Gastrocnemius medialis (tissue), 4 donors: Measurements from ENCODE around the gene PDSS1. TPM values are rescaled to one million over a fixed set of nuclear protein-coding genes. Genes with fewer than 3 reads are reported as not detected.

Experiments
- ATAC-seq, 2 donors: fragments of 150-250 bp; one replicate each; pipeline ENCODE4 v1.9.1; 2016
- DNase-seq, 2 donors: peaks; one replicate each; pipeline ENCODE4 v3.0.0-alpha.2; 2019
- H3K27ac ChIP-seq, 4 donors: fragments of 200-600 bp; sonication (generic); 1 replicate in 1 of 4; 2 replicates in 3 of 4; pipeline ENCODE4 v1.5.1; 2016 to 2018; ENCODE audit warnings: mild to moderate bottlenecking in 2 of 4, moderate library complexity in 1 of 4
- H3K27me3 ChIP-seq, 3 donors: fragments of 200-600 bp; sonication (generic) in 2 of 3; 1 replicate in 1 of 3; 2 replicates in 2 of 3; pipeline versions ENCODE4 v1.5.1 to v1.6.0; 2016 to 2019; ENCODE audit warnings: mild to moderate bottlenecking in 1 of 3, moderate library complexity in 1 of 3
- H3K36me3 ChIP-seq, 2 donors: fragments of 200-600 bp; sonication (generic) in 1 of 2; one replicate each; pipeline ENCODE4 v1.5.1; 2017 to 2018
- H3K4me1 ChIP-seq, 2 donors: fragments of 200-600 bp; sonication (generic) in 1 of 2; one replicate each; pipeline ENCODE4 v1.5.1; 2016 to 2017; ENCODE audit warnings: mild to moderate bottlenecking in 2 of 2
- H3K4me3 ChIP-seq, 4 donors: fragments of 200-600 bp; sonication (generic) in 3 of 4; 1 replicate in 1 of 4; 2 replicates in 3 of 4; pipeline ENCODE4 v1.5.1; 2016 to 2019; ENCODE audit warnings: mild to moderate bottlenecking in 2 of 4
- H3K9me3 ChIP-seq, 3 donors: fragments of 200-600 bp; sonication (generic) in 2 of 3; 1 replicate in 1 of 3; 2 replicates in 2 of 3; pipeline ENCODE4 v1.5.1; 2016 to 2019
- CTCF ChIP-seq, 5 experiments: fragments of 450-650 bp in 3 of 5; fragments of 200-600 bp in 2 of 5; sonication (generic) in 2 of 5; IDR thresholded peaks in 4 of 5; conservative IDR thresholded peaks in 1 of 5; 1 replicate in 4 of 5; 2 replicates in 1 of 5; pipeline ENCODE4 v1.5.1; 2016 to 2019; ENCODE audit warnings: antibody characterized with exemption in 5 of 5, mild to moderate bottlenecking in 3 of 5, moderate library complexity in 3 of 5
- POLR2A ChIP-seq, 2 donors: fragments of 450-650 bp; IDR thresholded peaks; one replicate each; pipeline ENCODE4 v1.6.1; 2017; ENCODE audit warnings: antibody characterized with exemption in 2 of 2, mild to moderate bottlenecking in 2 of 2, moderate library complexity in 2 of 2
- in situ Hi-C, 4 donors: fragments of 200-750 bp; cut with MboI; loops; one replicate each; pipeline versions ENCODE4 v1.15.0 to v1.8.0; 2017; ENCODE audit warnings: low sequenced_read_pairs in 4 of 4
- intact Hi-C: fragments of 100-400 bp; cut with DNase I; formaldehyde crosslinking; loops from one replicate; pipeline ENCODE4 v1.15.1; 2023; ENCODE audit warnings: low total_unique reads
- total RNA-seq, 4 donors: library from RNA; depleted of rRNA; stranded (reverse); fragments of >200 nt; gene quantifications; one replicate each; pipeline versions ENCODE4 v1.1.0 to v1.2.3, GENCODE V29; 2016

Gene PDSS1
- total RNA-seq, 4 donors from 2014 or later: 5.3 to 13.2 (median 8.2) TPM

- DNase-seq (no peak), ATAC-seq (no peak)
- TF ChIP-seq POLR2A (IDR thresholded peaks at IDR 0.05) (no peak), CTCF (IDR thresholded peaks at IDR 0.05 in 4 of 5, conservative IDR thresholded peaks at IDR 0.05 in 1 of 5) (no peak)
- Histone ChIP-seq H3K9me3 (no peaks in the 10 kb centered on the region), H3K36me3 (peaks cover 0 to 7% of the 10 kb centered on the region in 2 donors), H3K4me3 (no peak overlapping the region), H3K27ac (no peak overlapping the region), H3K4me1 (peaks cover 0 to 3% of the 10 kb centered on the region in 2 donors), H3K27me3 (no peaks in the 10 kb centered on the region)
- in situ Hi-C loops (no loop called here), intact Hi-C loops (no loop called here)
These were observed 72.6 kb downstream of the PDSS1 start for GRCh38 chr10:26770069-26770468.

DNA sequence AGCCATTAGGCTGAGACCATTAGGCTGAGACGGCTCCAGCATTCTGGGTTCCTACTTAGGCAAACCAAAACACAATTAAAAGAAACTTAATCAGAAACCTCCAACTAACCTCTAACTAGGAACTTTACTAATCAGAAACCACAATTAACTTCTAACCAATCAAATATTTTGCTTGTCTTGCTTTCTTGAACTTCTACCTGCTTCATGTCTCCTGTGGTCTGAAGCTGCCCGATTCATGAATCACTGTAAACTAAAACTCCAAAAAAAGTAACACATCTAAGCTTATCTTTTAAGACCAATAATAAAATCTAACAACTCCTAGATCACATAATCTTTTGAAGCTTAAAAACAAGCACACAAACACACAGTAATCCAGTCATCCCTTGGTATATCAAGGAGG, 76.1 kb downstream of the PDSS1 start:
- in situ Hi-C loops: no loop called here
- H3K27me3 ChIP-seq: no peaks in the 10 kb centered on the region
- no peak for ATAC-seq
- DNase-seq: no peak
- intact Hi-C loops: no loop called here
- H3K27ac ChIP-seq: no peak overlapping the region
- H3K36me3 ChIP-seq: no peaks in the 10 kb centered on the region
- no peak for TF ChIP-seq POLR2A (IDR thresholded peaks at IDR 0.05)
- no peak for TF ChIP-seq CTCF (IDR thresholded peaks at IDR 0.05 in 4 of 5, conservative IDR thresholded peaks at IDR 0.05 in 1 of 5)
- H3K4me1 ChIP-seq: peaks cover 0 to 3% of the 10 kb centered on the region in 2 donors
- no peak overlapping the region for H3K4me3 ChIP-seq
- no peaks in the 10 kb centered on the region for H3K9me3 ChIP-seq

DNA sequence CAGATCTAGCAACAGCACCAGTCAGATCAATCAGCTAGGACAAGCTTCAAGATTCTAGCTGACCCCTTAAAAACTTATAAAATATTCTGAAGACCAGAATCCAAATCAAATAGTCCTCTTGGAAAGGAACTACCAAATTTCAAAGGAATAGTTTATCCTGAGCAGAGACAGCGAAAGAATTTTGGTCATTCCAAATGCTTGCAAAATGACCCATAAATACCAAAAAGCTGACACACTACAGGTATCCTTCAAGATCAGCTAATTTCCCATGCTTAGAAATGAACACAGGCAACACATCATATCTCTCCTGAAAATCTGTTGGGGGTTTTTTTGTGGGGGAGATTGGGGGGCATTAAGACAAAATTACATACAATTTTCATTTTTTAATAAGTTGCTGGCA, 78.8 kb downstream of the PDSS1 start:
- H3K4me1 ChIP-seq: peaks cover 16 to 23% of the 10 kb centered on the region in 2 donors
- no peaks in the 10 kb centered on the region for H3K27me3 ChIP-seq
- H3K27ac ChIP-seq: no peak overlapping the region
- in situ Hi-C loops (no loop called here), intact Hi-C loops (no loop called here)
- no peaks in the 10 kb centered on the region for H3K36me3 ChIP-seq
- no peaks in the 10 kb centered on the region for H3K9me3 ChIP-seq
- no peak for DNase-seq
- no peak overlapping the region for H3K4me3 ChIP-seq
- no peak for TF ChIP-seq POLR2A (IDR thresholded peaks at IDR 0.05)
- TF ChIP-seq CTCF (IDR thresholded peaks at IDR 0.05 in 4 of 5, conservative IDR thresholded peaks at IDR 0.05 in 1 of 5): no peak
- no peak for ATAC-seq

DNA sequence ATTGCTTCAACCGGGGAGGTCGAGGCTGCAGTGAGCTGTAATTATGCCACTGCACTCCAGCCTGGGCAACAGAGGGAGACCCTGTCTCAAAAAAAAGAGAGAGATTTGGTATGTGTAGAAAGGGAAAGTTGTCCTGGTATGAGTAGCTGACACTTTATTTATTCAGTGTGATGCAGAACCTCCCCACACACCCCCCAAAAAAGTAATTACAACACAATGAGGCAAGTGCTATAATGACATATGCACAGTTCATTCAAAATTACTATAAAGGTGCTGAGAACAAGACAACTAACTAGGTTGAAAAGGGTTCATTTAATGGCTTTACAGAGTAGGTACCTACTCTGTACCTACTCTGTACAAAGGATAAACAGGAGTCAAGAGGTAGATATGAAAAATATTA, 80.2 kb downstream of the PDSS1 start:
- H3K27me3 ChIP-seq: no peaks in the 10 kb centered on the region
- H3K4me1 ChIP-seq: peaks cover 19 to 31% of the 10 kb centered on the region in 2 donors
- no peaks in the 10 kb centered on the region for H3K9me3 ChIP-seq
- no peak for TF ChIP-seq POLR2A (IDR thresholded peaks at IDR 0.05)
- TF ChIP-seq CTCF (IDR thresholded peaks at IDR 0.05 in 4 of 5, conservative IDR thresholded peaks at IDR 0.05 in 1 of 5): no peak
- intact Hi-C loops: no loop called here
- no peaks in the 10 kb centered on the region for H3K36me3 ChIP-seq
- in situ Hi-C loops: no loop called here
- no peak overlapping the region for H3K4me3 ChIP-seq
- DNase-seq (no peak), ATAC-seq (no peak)
- no peak overlapping the region for H3K27ac ChIP-seq

GRCh38 chr10:26779176-26779860, 81.8 kb downstream of the PDSS1 start:
- Histone ChIP-seq H3K27me3 (no peaks in the 10 kb centered on the region), H3K27ac (no peak overlapping the region), H3K4me1 (peaks cover 19 to 29% of the 10 kb centered on the region in 2 donors), H3K9me3 (no peaks in the 10 kb centered on the region), H3K4me3 (no peak overlapping the region), H3K36me3 (no peaks in the 10 kb centered on the region)
- DNase-seq (no peak), ATAC-seq (no peak)
- in situ Hi-C loops: no loop called here
- TF ChIP-seq CTCF (IDR thresholded peaks at IDR 0.05 in 4 of 5, conservative IDR thresholded peaks at IDR 0.05 in 1 of 5) (no peak), POLR2A (IDR thresholded peaks at IDR 0.05) (no peak)
- intact Hi-C loops: no loop called here
